GM21526 (cell line): ENCODE results near the gene EGFL7.

Experiments used
- ATAC-seq: cut with Tn5 transposase; IDR thresholded peaks from one replicate; pipeline ENCODE4 v1.9.1; 2021; ENCODE audit warnings: moderate library complexity; ENCODE audit not compliant: unreplicated experiment, low FRiP score

EGFL7 gene

DNA sequence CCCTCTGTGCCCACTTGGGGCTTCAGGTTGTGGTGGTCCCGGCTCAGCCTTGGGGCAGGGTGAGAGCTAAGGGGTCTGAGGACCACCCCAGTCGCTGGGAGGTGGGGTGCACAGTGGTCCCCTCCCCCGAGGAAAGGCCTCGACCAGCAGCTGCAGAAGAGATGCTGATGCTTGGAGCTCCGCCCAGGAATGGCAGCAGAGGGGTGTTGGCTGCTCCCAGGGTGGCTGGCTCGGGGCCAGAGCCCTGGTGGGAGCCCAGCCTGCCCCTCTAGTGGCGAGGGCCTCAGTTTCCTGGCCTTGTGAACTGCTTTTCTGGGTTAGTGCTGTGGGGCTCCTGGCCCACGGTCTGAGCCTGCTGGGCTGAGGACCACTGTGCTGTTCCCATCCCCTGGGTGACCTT is 50.8 kb downstream of the EGFL7 start:
- no peak for ATAC-seq

DNA sequence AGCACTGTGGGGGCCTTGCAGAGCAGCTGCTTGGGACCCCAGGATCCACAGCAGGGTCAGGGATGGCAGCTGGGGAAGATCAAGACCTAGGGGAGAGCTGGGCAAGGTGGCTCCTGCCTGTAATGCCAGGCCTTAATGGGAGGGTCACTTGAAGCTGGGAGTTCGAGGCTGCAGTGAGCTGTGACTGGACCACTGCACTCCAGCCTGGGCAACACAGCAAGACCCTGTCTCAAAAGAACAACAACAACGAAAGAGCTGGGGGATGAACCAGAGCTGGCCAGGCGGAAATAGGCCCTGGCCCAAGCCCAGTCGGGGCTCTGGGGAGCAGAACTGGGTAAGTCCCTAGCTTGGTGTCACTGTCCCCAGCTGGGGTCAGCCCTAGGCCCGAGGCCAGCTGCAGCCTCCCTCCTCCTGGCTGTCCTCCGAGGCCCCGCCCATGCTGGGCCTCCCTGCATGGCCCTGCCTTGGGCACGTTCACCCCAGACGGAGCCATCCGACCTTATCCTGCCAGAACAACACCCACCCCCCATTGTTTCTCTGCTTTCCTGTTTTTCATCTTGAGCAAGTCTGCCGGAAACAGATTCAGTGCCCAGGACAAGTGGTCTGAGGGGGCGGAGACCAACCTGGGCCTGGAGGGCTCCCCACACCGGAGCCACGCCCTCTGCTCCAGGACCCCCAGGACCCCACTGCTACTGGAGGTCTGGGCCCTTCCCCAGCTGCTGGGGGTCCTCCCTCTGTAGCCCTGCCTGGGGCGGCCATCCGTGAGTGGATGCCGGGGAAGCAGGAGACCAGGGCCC is 51.6 kb downstream of the EGFL7 start:
- no peak for ATAC-seq

DNA sequence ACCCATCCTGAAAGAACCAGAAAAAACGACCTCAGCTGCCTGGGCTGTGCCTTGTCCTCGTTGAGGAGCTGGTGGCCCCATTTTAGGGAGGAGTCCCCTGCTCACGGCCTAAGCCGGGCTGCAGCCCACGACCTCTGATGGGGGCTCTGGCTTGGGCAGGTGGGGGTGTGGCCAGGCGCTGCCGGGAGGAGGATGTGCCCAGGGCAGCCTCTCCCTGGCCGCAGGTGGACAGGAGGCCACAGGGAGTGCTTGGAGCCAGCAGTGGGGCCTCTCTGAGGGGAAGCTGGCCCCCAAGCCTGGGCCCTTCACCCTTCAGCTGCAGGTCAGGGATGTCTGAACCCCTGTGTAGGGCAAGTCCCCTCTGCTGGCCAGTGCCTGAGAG is 52.2 kb downstream of the EGFL7 start:
- ATAC-seq = no peak

DNA sequence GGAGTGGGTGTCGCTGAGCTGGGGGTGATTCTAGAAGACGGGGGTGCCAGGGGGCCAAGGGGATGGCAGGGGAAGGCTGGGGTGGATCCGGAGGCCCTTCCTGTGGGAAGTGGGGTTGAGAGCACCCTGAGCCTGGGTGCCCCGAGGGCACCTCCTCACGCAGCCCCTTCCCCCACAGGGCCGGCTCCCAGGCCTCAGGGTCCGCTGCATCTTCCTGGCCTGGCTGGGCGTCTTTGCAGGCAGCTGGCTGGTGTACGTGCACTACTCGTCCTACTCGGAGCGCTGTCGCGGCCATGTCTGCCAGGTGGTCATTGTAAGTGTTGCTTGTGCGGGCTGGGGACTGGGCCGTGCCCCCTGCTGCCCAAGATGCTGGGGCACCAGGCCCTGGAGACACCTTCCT is 54.7 kb downstream of the EGFL7 start:
- ATAC-seq = no peak

DNA sequence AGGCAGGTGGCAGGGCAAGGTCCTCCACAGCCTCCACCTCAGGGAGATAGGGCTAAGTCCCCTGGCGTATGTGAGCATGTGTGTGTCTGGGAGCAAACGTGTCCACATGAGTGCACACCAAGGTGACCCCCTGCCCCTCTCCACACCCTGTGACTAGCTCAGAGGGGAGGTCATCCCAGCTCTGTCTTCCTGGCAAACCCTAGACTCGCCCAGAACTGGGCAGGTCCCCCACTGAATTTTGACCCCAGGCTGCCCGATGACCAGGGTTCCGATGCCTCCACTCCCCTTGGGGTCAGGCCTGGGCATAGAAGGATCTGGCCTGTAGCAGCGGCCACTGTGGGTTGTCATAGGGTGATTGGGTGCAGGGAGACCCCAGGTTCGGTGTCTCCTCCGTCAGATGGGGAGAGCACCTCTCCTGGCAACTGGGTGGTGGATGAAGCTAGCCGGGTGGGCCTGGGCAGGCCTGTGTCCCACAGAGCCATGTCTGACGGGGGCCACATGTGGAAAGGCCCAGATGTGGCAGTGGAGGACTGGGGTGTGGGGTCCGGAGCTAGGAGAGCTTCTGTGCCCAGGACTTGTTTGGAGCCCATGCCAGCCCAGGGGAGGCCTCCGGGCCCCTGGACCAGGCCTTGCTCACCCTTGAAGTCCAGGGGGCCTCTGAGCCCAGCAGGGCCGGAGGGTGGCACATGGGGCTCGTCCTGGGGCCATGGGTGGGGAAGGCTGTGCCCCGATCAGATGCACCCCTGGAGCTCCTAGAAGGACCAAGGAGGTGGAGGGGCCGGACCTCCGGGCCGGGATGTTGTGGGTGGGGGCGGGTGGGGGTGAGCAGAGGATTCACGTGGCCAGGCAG is 55.9 kb downstream of the EGFL7 start:
- ATAC-seq = no peak

DNA sequence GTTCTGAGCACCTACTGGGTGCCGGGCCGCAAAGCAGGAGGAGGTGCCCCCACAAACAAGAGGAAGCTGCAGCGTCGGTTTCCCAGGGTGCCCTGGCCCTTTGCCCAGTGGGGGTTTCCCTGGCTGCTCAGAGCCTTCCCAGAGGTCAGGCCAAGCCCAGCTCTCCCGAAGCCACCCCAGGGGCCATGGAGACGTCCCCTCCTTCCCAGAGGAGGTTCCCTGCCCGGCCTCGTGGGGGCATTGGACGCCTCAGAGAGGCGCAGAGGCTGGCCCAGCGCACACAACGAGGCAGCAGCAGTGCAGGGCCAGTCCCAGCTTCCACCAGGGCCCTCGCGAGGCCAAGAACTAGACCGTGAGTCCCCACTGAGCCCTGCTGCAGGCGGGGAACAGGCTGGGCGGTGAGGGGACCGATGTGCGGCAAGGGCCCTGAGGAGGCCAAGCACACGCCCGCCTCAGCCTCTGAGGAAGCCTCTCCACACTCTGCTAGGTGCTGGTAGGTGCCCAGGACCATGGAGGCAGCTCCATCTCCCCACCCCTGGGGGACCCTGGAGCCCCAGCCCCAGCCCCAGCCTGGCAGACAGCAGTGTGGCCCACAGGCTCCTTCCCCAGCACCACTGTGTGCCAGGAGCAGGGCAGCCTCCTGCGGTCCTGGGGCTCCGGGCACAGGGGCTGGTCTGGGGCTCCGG is 56.6 kb downstream of the EGFL7 start:
- no peak for ATAC-seq

DNA sequence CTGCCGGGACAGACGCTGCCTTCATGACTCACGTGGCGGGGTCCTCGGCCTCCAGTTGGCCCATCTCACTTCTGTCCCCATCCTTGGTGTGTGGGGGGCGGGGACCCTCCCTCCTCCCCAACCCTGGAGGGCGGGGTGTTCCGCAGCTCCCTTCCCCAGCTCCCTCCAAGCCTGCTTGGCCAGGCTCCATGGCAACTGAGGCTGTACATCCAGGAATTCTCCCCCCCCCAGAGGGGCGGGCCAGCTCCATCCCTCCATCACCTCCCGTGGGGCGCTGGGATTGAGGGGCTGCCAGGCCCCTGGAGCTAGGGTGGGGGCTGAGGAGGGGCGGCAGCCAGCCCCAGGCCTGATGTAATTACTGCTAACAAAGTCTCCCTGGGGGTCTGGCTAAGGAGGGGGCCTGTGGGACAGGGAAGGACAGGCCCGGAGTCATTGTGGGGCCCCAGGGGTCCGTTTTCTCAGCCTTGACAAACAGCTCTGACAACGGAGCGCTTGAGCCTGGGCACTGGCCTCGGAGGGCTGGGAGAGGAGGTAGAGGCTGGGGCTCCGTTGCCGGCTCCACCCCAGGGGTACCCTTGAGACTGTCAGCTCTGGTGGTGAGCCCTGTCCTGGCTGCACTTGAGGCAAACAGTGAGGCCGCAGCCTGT is 57.7 kb downstream of the EGFL7 start:
- no peak for ATAC-seq

DNA sequence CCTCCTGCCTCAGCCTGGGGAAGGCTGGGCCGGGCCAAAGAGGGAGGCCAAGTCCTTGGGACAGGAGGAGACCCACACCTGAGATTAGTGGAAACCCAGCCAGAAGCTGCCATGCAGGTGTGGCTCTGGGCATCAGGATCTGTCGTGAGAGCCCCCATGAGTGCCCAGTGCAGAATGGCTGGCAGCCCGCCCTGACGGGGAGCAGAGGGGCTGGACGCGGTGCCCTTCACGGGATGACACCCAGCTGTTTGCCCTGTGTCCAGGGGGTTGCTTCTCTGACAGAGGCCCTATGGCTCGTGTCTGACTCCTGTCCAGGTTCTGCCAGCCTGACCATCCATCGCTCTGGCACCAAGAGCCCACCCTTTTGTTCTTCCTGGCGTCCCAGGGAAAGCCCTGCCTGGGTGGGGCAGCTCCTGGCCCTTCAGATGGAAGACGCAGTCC is 58.2 kb downstream of the EGFL7 start:
- no peak for ATAC-seq

DNA sequence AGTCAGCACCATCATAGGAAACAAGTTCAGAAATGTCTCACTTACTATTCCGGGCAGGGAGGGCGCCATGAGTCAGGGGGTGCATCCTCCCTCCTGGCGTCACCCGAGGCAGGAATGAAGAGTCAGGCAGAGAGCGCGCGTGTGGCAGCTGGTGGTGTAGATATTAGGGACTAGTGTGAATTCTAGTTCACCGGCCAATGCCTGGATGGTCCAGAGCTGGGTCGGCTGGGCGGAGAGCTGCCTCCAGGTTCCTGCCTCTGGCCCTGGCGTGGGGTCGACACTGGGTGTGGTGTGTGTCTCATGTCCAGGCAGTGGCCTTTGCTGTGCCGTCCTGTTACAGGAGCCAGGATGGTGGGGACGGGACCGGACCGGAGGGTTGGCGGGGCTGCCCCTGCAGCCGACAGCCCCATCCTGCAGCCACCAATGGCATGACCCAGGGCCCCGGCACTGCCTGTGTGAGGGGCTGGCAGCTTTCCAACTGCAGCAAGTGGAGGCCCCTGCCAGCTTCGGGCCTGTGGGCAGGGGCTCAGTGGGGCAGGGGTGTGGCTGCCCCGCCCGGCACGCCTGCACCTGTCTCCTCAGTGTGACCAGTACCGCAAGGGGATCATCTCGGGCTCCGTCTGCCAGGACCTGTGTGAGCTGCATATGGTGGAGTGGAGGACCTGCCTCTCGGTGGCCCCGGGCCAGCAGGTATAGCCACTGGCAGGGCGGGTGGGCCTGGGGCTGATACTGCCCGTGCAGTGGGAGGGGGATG is 58.8 kb downstream of the EGFL7 start:
- no peak for ATAC-seq
